Astrocyte (in vitro differentiated cells and primary cell): Measurements from ENCODE around the gene SMAD3.

Source experiments
- EZH2 ChIP-seq: IDR thresholded peaks from 2 replicates; pipeline ENCODE4 v1.6.1; 2012; ENCODE audit warnings: mild to moderate bottlenecking, low read length, inconsistent platforms; ENCODE audit not compliant: insufficient read depth
- TF ChIP-seq, protein P1 (sequence below): IDR thresholded peaks from 2 replicates; pipeline ENCODE4 v1.5.1; 2011; ENCODE audit warnings: low read depth, mild to moderate bottlenecking, inconsistent platforms, low read length, moderate library complexity; ENCODE audit not compliant: insufficient read depth

DNA sequence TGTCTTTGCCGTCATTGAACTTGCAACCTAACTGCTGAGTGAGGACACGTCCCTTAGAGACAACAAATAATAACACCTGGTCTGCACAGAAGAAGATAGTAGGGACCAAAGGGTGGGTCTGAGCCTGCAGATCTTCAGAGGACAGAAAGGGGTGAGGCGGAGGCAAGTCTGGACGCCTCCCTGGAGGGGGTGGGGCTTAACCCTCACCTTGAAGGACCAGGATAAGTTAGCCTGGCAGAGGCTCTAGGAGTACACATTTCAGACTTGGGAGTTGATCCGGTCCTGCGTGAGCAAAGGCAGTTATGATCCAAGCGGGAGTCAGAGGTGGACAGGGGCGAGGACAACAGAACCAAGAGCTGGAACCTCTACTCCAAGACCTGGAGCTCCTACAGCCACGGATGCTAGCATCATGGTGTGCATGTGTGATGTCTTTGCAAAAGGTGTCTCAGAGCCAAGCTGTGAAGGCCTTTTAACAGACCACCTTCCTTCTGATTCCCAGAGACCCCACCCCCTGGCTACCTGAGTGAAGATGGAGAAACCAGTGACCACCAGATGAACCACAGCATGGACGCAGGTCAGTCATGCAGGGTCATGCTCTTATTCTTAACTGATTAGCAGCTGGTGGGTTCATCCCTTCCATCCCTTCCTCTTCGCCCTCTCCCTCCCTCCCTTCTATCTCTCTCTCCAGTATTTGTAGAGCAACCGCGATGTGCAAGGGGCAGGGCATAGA, 101.0 kb downstream of the SMAD3 start:
- TF ChIP-seq, protein P1, sequence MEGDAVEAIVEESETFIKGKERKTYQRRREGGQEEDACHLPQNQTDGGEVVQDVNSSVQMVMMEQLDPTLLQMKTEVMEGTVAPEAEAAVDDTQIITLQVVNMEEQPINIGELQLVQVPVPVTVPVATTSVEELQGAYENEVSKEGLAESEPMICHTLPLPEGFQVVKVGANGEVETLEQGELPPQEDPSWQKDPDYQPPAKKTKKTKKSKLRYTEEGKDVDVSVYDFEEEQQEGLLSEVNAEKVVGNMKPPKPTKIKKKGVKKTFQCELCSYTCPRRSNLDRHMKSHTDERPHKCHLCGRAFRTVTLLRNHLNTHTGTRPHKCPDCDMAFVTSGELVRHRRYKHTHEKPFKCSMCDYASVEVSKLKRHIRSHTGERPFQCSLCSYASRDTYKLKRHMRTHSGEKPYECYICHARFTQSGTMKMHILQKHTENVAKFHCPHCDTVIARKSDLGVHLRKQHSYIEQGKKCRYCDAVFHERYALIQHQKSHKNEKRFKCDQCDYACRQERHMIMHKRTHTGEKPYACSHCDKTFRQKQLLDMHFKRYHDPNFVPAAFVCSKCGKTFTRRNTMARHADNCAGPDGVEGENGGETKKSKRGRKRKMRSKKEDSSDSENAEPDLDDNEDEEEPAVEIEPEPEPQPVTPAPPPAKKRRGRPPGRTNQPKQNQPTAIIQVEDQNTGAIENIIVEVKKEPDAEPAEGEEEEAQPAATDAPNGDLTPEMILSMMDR: no peak
- TF ChIP-seq EZH2: no peak
